IMR-90 (cell line): ENCODE measurements around the gene RPTOR. TPM values are rescaled to one million over a fixed set of nuclear protein-coding genes. Genes with fewer than 3 reads are reported as not detected.
"Not testable (repeated sequence)": the region's sequence is repeated elsewhere in the genome, so short reads cannot be mapped to it uniquely, and the experiment has no call there.

Experiments used
- ATAC-seq: fragments of 200-7000 bp; cut with Tn5 transposase; 2 replicates; pipeline ENCODE4 v1.9.1; 2020; ENCODE audit warnings: low read depth, mild to moderate bottlenecking, moderate library complexity
- BruUV-seq: library from RNA; stranded (reverse); fragments of 400-500 nt; replicated peaks from 2 replicates; lab custom pipeline; 2021; lab: Mats Ljungman, UMichigan
- CTCF ChIA-PET: fragments of 300-600 bp; formaldehyde crosslinking; extraction: SDS; loops from one replicate; lab custom pipeline; 2021; ENCODE audit warnings: antibody characterized with exemption; lab: Yijun Ruan, JAX
- POLR2A ChIA-PET: fragments of 300-600 bp; sonication (Branson Sonifier 250); formaldehyde crosslinking; loops from one replicate; lab custom pipeline; 2022; ENCODE audit warnings: antibody characterized with exemption; ENCODE audit not compliant: unreplicated experiment; lab: Charles Lee
- DNase-seq: peaks from one replicate; pipeline ENCODE4 v3.0.0; 2013
- H2AFZ ChIP-seq: replicated peaks from 2 replicates; pipeline ENCODE3; 2013; ENCODE audit warnings: low read length, mild to moderate bottlenecking; ENCODE audit not compliant: poor library complexity
- H2AK5ac ChIP-seq: 2 replicates; pipeline ENCODE4 v1.6.1; 2013; ENCODE audit warnings: low read depth, low read length, inconsistent platforms
- H2AK9ac ChIP-seq: replicated peaks from 2 replicates; pipeline ENCODE3; 2013; ENCODE audit warnings: mild to moderate bottlenecking, low read depth, low read length, moderate library complexity; ENCODE audit not compliant: poor library complexity
- H2BK120ac ChIP-seq: 2 replicates; pipeline ENCODE4 v1.6.1; 2013; ENCODE audit warnings: low read depth, low read length, inconsistent platforms
- H2BK15ac ChIP-seq: 3 replicates; pipeline ENCODE4 v1.6.1; 2013; ENCODE audit warnings: low read depth, low read length, inconsistent platforms
- H2BK20ac ChIP-seq: 2 replicates; pipeline ENCODE4 v1.6.1; 2013; ENCODE audit warnings: low read depth, mild to moderate bottlenecking, inconsistent platforms, low read length, moderate library complexity
- H2BK5ac ChIP-seq: 2 replicates; pipeline ENCODE4 v1.6.1; 2013; ENCODE audit warnings: mild to moderate bottlenecking, low read depth, low read length, inconsistent platforms; ENCODE audit not compliant: poor library complexity, severe bottlenecking
- H3K14ac ChIP-seq: replicated peaks from 2 replicates; pipeline ENCODE4 v1.6.1; 2013; ENCODE audit warnings: low read depth, low read length, inconsistent platforms
- H3K18ac ChIP-seq: 2 replicates; pipeline ENCODE4 v1.6.1; 2013; ENCODE audit warnings: low read depth, low read length, control low read depth
- H3K23ac ChIP-seq: 2 replicates; pipeline ENCODE4 v1.6.1; 2013; ENCODE audit warnings: low read depth, low read length, inconsistent platforms
- H3K27ac ChIP-seq: 2 replicates; pipeline ENCODE4 v1.5.1; 2013; ENCODE audit warnings: mild to moderate bottlenecking, control low read depth, low read length; ENCODE audit not compliant: insufficient read depth
- H3K27me3 ChIP-seq: 2 replicates; pipeline ENCODE4 v1.6.1; 2013; ENCODE audit warnings: low read length; ENCODE audit not compliant: control insufficient read depth, insufficient read depth
- H3K36me3 ChIP-seq: 2 replicates; pipeline ENCODE4 v1.6.1; 2013; ENCODE audit warnings: low read length, mixed read lengths; ENCODE audit not compliant: control insufficient read depth, insufficient read depth
- H3K4ac ChIP-seq: 2 replicates; pipeline ENCODE4 v1.6.1; 2013; ENCODE audit warnings: low read depth, low read length, inconsistent platforms
- H3K4me1 ChIP-seq: 2 replicates; pipeline ENCODE4 v1.6.1; 2013; ENCODE audit warnings: low read length, mixed read lengths; ENCODE audit not compliant: control insufficient read depth, insufficient read depth
- H3K4me2 ChIP-seq: 2 replicates; pipeline ENCODE4 v1.6.1; 2013; ENCODE audit warnings: low read depth, mild to moderate bottlenecking, control low read depth, low read length, moderate library complexity
- H3K4me3 ChIP-seq: 2 replicates; pipeline ENCODE4 v1.5.1; 2013; ENCODE audit warnings: low read depth, mild to moderate bottlenecking, control low read depth, low read length, moderate library complexity; ENCODE audit not compliant: insufficient read depth
- H3K56ac ChIP-seq: 2 replicates; pipeline ENCODE4 v1.6.1; 2013; ENCODE audit warnings: low read length, inconsistent platforms; ENCODE audit not compliant: insufficient read depth; ENCODE audit errors: extremely low read depth
- H3K79me1 ChIP-seq, 2 experiments: 2 replicates each; pipeline ENCODE4 v1.6.1; 2013; ENCODE audit warnings: low read length in 2 of 2, inconsistent platforms in 1 of 2, low read depth in 1 of 2
- H3K9ac ChIP-seq: 2 replicates; pipeline ENCODE4 v1.6.1; 2013; ENCODE audit warnings: low read depth, low read length, control low read depth
- H3K9me1 ChIP-seq: 2 replicates; pipeline ENCODE4 v1.6.1; 2013; ENCODE audit warnings: low read length, inconsistent platforms; ENCODE audit not compliant: insufficient read depth
- H3K9me3 ChIP-seq: 2 replicates; pipeline ENCODE4 v1.6.1; 2013; ENCODE audit warnings: low read length; ENCODE audit not compliant: control insufficient read depth, insufficient read depth
- H4K20me1 ChIP-seq: 2 replicates; pipeline ENCODE4 v1.6.1; 2013; ENCODE audit warnings: low read length, inconsistent platforms; ENCODE audit not compliant: insufficient read depth
- H4K5ac ChIP-seq: 2 replicates; pipeline ENCODE4 v1.6.1; 2013; ENCODE audit warnings: mild to moderate bottlenecking, low read depth, low read length, control low read depth
- H4K8ac ChIP-seq, 2 experiments: 2 replicates each; pipeline ENCODE4 v1.6.1; 2013; ENCODE audit warnings: low read depth in 2 of 2, low read length in 2 of 2, control low read depth in 1 of 2, inconsistent platforms in 1 of 2
- H4K91ac ChIP-seq: 2 replicates; pipeline ENCODE4 v1.6.1; 2013; ENCODE audit warnings: low read depth, low read length, inconsistent platforms; ENCODE audit not compliant: insufficient read depth
- WGBS, 2 experiments: methylation state at CpG; one replicate each; pipeline versions ENCODE4 v1.1.5 to v1.1.7; 2013; ENCODE audit warnings: missing lambda C conversion rate in 2 of 2; ENCODE audit not compliant: insufficient read length in 1 of 2; ENCODE audit errors: extremely low coverage in 2 of 2; 5-methylcytosine and 5-hydroxymethylcytosine counted together
- dilution Hi-C: fragments of 300-500 bp; cut with HindIII; formaldehyde crosslinking; loops from one replicate; pipeline ENCODE4 v1.14.3; 2018; ENCODE audit warnings: low sequenced_read_pairs; ENCODE audit not compliant: unreplicated experiment
- in situ Hi-C: fragments of 300-500 bp; cut with MboI; formaldehyde crosslinking; loops from 3 replicates; pipeline ENCODE4 v1.14.3; 2019; ENCODE audit warnings: low sequenced_read_pairs, inconsistent platforms, mixed read lengths
- intact Hi-C: fragments of 100-400 bp; cut with micrococcal nuclease; formaldehyde crosslinking; loops from 2 replicates; pipeline ENCODE4 v1.10.0; 2022
- polyA plus RNA-seq, 3 experiments: library from polyadenylated mRNA; depleted of rRNA; stranded (reverse); fragments of >200 nt; gene quantifications; 2 replicates each; pipeline ENCODE4 v1.2.3, GENCODE V29; 2012; ENCODE audit warnings: low replicate concordance in 1 of 3
- total RNA-seq: library from RNA; depleted of rRNA; stranded (reverse); fragments of >200 nt; gene quantifications from 2 replicates; pipeline ENCODE4 v1.2.3, GENCODE V29; 2012

Gene RPTOR
- total and polyA plus RNA-seq, 2 of the 4 experiments (the other 2 are of a cell fraction): 10.8 to 14.7 TPM

DNA sequence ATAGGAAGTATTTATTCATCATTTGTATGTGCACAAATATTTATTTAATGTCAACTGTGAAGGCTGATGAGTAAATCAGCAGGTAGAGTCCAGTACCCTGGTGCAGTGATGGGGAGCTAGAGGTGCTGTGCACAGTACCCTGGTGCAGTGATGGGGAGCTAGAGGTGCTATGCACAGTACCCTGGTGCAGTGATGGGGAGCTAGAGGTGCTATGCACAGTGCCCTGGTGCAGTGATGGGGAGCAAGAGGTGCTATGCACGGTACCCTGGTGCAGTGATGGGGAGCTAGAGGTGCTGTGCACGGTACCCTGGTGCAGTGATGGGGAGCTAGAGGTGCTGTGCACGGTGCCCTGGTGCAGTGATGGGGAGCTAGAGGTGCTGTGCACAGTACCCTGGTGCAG is 154.6 kb downstream of the RPTOR start:
- ATAC-seq, H2BK120ac ChIP-seq, H3K36me3 ChIP-seq, H3K4ac ChIP-seq, H2AK5ac ChIP-seq, H4K8ac ChIP-seq, H2AK9ac ChIP-seq, H3K27me3 ChIP-seq, intact Hi-C loops, H3K9ac ChIP-seq, in situ Hi-C loops, H2AFZ ChIP-seq, H3K56ac ChIP-seq, H3K23ac ChIP-seq, H3K27ac ChIP-seq, H2BK20ac ChIP-seq, H3K9me3 ChIP-seq, DNase-seq, H3K18ac ChIP-seq, H3K4me3 ChIP-seq, H4K91ac ChIP-seq, H3K4me2 ChIP-seq, H3K14ac ChIP-seq, dilution Hi-C loops, H4K5ac ChIP-seq, H2BK15ac ChIP-seq, BruUV-seq, POLR2A ChIA-PET, H2BK5ac ChIP-seq: not testable (repeated sequence)
- H4K20me1 ChIP-seq: peaks cover 14% of the 10 kb centered on the region
- H3K9me1 ChIP-seq: peaks cover 16% of the 10 kb centered on the region
- H3K79me1 ChIP-seq: peaks cover 31 to 81% of the 10 kb centered on the region in 2 experiments
- peaks cover 15% of the 10 kb centered on the region for H3K4me1 ChIP-seq
- WGBS, 2 experiments: no CpG with 5 or more reads among the region's 3 CpGs
- CTCF ChIA-PET: interaction anchor here (0.7 kb wide), 1 partner anchor 815 kb away, joined by 3 read pairs; no protein-coding TSS in a partner anchor
